HepG2 (cell line): ENCODE results near the gene PRM3. TPM values are rescaled to one million over a fixed set of nuclear protein-coding genes. Genes with fewer than 3 reads are reported as not detected.
A peak's percentile ranks its signal among the peaks of the same experiment; 100 is the strongest.

Experiments
- ELF1 ChIP-seq: sonication (generic); formaldehyde crosslinking; IDR thresholded peaks from 2 replicates; pipeline ENCODE4 v1.4.0; 2020; ENCODE audit warnings: missing genetic modification reagents
- GZF1 ChIP-seq: sonication (generic); formaldehyde crosslinking; IDR thresholded peaks from 2 replicates; pipeline ENCODE4 v1.5.1; 2020; ENCODE audit warnings: mild to moderate bottlenecking, missing genetic modification reagents
- HDAC1 ChIP-seq: sonication (generic); formaldehyde crosslinking; IDR thresholded peaks from 2 replicates; pipeline ENCODE4 v1.5.1; 2020; ENCODE audit warnings: mild to moderate bottlenecking, missing genetic modification reagents
- HNRNPLL ChIP-seq: fragments of 200-400 bp; formaldehyde crosslinking; IDR thresholded peaks from 2 replicates; pipeline ENCODE4 v1.6.1; 2017; ENCODE audit warnings: mild to moderate bottlenecking, low read depth, low read length; ENCODE audit not compliant: poor library complexity, severe bottlenecking
- KAT7 ChIP-seq: IDR thresholded peaks from 2 replicates; pipeline ENCODE4 v1.6.1; 2018; ENCODE audit warnings: borderline replicate concordance, missing compliant biosample characterization
- SSRP1 ChIP-seq: IDR thresholded peaks from 2 replicates; pipeline ENCODE4 v1.6.1; 2016; ENCODE audit warnings: control low read depth
- TCF7 ChIP-seq: sonication (generic); IDR thresholded peaks from 2 replicates; pipeline ENCODE4 v1.6.1; 2016; ENCODE audit warnings: antibody characterized with exemption, low read depth
- ZNF839 ChIP-seq: sonication (generic); formaldehyde crosslinking; IDR thresholded peaks from 2 replicates; pipeline ENCODE4 v1.4.0; 2020; ENCODE audit warnings: missing genetic modification reagents, mild to moderate bottlenecking, borderline replicate concordance
- polyA plus RNA-seq, 8 experiments: library from polyadenylated mRNA; depleted of rRNA in 3 of 8; stranded (reverse) in 7 of 8; unstranded in 1 of 8; fragments of >200 nt; fragmentation: Illumina TruSeq in 4 of 8; extraction: Trizol in 4 of 8; gene quantifications; 2 replicates each; pipeline versions ENCODE4 v1.2.1 to v1.2.3, GENCODE V29; 2011 to 2016; ENCODE audit warnings: low read depth in 4 of 8, missing spikeins in 1 of 8, mixed read lengths in 1 of 8; ENCODE audit not compliant: insufficient read depth in 1 of 8
- total RNA-seq, 5 experiments: library from RNA; depleted of rRNA; stranded (reverse); fragments of >200 nt; fragmentation: Illumina TruSeq; extraction: Trizol; gene quantifications; 2 replicates each; pipeline ENCODE4 v1.2.3, GENCODE V29; 2016; ENCODE audit warnings: low read depth in 1 of 5
- TF ChIP-seq, protein P1 (sequence below): sonication (generic); formaldehyde crosslinking; IDR thresholded peaks from 2 replicates; pipeline ENCODE4 v1.8.0; 2022; ENCODE audit warnings: missing genetic modification reagents, low read depth, mild to moderate bottlenecking, borderline replicate concordance
- TF ChIP-seq, protein P2 (sequence below): sonication (generic); formaldehyde crosslinking; IDR thresholded peaks from 2 replicates; pipeline ENCODE4 v1.8.1; 2023; ENCODE audit warnings: mild to moderate bottlenecking, inconsistent platforms, moderate library complexity, missing genetic modification reagents, borderline replicate concordance
- TF ChIP-seq, protein P3 (sequence below): sonication (generic); formaldehyde crosslinking; conservative IDR thresholded peaks from 2 replicates; pipeline ENCODE4 v1.4.0; 2020; ENCODE audit warnings: mild to moderate bottlenecking, missing genetic modification reagents, moderate library complexity
- TF ChIP-seq, protein P4 (sequence below): sonication (generic); formaldehyde crosslinking; IDR thresholded peaks from 2 replicates; pipeline ENCODE4 v1.4.0; 2020; ENCODE audit warnings: mild to moderate bottlenecking, missing genetic modification reagents
- TF ChIP-seq, protein P5 (sequence below): sonication (generic); formaldehyde crosslinking; IDR thresholded peaks from 2 replicates; pipeline ENCODE4 v1.4.0; 2020; ENCODE audit warnings: missing genetic modification reagents
- TF ChIP-seq, protein P6 (sequence below): sonication (generic); formaldehyde crosslinking; IDR thresholded peaks from 2 replicates; pipeline ENCODE4 v1.8.1; 2023; ENCODE audit warnings: mild to moderate bottlenecking, missing genetic modification reagents

The PRM3 gene
- total and polyA plus RNA-seq, 2 of the 13 experiments (the other 11 are each of a cell fraction or from before 2014, with no cell fraction given): not detected

DNA sequence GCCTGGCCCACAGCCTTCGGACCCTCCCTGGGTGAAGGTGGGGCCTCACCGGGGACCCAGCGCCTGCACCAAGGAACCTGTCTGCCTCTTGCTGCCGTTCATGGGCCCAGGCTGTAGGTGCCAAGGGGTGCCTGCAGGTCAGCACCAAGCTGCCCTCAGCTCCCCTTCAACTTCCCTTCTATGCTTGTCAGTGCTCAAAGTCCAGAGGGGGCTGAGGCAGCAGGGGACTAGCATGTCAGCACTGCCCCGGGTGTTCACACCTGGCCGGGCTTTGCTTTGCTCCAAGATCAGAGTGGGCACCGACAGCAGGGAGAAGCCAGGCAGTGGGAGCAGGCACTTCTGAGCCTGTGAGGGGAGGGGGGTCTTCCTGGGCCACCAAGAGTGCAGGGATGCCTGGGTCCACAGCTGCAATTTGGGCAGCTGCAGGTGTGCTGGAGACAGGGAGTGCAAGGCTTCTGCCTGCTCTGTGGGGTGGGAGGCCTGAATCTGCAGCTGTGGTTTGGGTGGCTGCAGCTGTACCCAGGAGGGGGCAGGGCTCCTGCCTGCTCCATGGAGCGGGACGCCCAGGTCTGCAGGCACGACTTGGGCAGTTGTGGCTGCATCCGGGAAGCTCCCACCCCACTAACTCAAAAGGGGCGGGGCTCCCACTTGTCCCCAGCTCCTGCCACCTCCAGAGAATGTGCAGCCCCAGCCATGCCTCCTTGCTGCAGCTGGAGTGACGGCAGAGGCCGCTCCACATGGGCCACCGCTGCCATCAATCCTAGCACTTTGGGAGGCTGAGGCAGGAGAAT lies 35.3 kb upstream of the PRM3 start (continued):
- TF ChIP-seq, protein P1, sequence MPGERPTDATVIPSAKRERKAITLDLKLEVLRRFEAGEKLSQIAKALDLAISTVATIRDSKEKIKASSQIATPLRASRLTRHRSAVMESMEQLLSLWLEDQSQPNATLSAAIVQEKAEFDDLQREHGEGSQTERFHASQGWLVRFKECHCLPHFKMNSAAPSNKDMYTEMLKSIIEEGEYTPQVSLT (CRISPR knock-in tag): no peak
- TF ChIP-seq GZF1: no peak
- TF ChIP-seq, protein P2, sequence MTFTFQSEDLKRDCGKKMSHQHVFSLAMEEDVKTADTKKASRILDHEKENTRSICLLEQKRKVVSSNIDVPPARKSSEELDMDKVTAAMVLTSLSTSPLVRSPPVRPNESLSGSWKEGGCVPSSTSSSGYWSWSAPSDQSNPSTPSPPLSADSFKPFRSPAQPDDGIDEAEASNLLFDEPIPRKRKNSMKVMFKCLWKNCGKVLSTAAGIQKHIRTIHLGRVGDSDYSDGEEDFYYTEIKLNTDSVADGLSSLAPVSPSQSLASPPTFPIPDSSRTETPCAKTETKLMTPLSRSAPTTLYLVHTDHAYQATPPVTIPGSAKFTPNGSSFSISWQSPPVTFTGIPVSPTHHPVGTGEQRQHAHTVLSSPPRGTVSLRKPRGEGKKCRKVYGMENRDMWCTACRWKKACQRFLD: 0 out of 2 replicates have a peak, but pooled peaks have one; percentile 18
- TF ChIP-seq HDAC1 (CRISPR knock-in tag): peak; percentile 91
- TF ChIP-seq, protein P3, sequence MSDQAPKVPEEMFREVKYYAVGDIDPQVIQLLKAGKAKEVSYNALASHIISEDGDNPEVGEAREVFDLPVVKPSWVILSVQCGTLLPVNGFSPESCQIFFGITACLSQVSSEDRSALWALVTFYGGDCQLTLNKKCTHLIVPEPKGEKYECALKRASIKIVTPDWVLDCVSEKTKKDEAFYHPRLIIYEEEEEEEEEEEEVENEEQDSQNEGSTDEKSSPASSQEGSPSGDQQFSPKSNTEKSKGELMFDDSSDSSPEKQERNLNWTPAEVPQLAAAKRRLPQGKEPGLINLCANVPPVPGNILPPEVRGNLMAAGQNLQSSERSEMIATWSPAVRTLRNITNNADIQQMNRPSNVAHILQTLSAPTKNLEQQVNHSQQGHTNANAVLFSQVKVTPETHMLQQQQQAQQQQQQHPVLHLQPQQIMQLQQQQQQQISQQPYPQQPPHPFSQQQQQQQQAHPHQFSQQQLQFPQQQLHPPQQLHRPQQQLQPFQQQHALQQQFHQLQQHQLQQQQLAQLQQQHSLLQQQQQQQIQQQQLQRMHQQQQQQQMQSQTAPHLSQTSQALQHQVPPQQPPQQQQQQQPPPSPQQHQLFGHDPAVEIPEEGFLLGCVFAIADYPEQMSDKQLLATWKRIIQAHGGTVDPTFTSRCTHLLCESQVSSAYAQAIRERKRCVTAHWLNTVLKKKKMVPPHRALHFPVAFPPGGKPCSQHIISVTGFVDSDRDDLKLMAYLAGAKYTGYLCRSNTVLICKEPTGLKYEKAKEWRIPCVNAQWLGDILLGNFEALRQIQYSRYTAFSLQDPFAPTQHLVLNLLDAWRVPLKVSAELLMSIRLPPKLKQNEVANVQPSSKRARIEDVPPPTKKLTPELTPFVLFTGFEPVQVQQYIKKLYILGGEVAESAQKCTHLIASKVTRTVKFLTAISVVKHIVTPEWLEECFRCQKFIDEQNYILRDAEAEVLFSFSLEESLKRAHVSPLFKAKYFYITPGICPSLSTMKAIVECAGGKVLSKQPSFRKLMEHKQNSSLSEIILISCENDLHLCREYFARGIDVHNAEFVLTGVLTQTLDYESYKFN: peak; percentile 85
- no peak; the same call in 1 of the 2 replicates for TF ChIP-seq ZNF839
- TF ChIP-seq, protein P4, sequence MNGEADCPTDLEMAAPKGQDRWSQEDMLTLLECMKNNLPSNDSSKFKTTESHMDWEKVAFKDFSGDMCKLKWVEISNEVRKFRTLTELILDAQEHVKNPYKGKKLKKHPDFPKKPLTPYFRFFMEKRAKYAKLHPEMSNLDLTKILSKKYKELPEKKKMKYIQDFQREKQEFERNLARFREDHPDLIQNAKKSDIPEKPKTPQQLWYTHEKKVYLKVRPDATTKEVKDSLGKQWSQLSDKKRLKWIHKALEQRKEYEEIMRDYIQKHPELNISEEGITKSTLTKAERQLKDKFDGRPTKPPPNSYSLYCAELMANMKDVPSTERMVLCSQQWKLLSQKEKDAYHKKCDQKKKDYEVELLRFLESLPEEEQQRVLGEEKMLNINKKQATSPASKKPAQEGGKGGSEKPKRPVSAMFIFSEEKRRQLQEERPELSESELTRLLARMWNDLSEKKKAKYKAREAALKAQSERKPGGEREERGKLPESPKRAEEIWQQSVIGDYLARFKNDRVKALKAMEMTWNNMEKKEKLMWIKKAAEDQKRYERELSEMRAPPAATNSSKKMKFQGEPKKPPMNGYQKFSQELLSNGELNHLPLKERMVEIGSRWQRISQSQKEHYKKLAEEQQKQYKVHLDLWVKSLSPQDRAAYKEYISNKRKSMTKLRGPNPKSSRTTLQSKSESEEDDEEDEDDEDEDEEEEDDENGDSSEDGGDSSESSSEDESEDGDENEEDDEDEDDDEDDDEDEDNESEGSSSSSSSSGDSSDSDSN: peak; percentile 80
- TF ChIP-seq, protein P5, sequence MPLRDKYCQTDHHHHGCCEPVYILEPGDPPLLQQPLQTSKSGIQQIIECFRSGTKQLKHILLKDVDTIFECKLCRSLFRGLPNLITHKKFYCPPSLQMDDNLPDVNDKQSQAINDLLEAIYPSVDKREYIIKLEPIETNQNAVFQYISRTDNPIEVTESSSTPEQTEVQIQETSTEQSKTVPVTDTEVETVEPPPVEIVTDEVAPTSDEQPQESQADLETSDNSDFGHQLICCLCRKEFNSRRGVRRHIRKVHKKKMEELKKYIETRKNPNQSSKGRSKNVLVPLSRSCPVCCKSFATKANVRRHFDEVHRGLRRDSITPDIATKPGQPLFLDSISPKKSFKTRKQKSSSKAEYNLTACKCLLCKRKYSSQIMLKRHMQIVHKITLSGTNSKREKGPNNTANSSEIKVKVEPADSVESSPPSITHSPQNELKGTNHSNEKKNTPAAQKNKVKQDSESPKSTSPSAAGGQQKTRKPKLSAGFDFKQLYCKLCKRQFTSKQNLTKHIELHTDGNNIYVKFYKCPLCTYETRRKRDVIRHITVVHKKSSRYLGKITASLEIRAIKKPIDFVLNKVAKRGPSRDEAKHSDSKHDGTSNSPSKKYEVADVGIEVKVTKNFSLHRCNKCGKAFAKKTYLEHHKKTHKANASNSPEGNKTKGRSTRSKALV (CRISPR knock-in tag): peak; percentile 58; the same call in 1 of the 2 replicates
- TF ChIP-seq SSRP1 (CRISPR knock-in tag): no peak
- TF ChIP-seq ELF1: 0 out of 2 replicates have a peak, but pooled peaks have one; percentile 34
- TF ChIP-seq, protein P6, sequence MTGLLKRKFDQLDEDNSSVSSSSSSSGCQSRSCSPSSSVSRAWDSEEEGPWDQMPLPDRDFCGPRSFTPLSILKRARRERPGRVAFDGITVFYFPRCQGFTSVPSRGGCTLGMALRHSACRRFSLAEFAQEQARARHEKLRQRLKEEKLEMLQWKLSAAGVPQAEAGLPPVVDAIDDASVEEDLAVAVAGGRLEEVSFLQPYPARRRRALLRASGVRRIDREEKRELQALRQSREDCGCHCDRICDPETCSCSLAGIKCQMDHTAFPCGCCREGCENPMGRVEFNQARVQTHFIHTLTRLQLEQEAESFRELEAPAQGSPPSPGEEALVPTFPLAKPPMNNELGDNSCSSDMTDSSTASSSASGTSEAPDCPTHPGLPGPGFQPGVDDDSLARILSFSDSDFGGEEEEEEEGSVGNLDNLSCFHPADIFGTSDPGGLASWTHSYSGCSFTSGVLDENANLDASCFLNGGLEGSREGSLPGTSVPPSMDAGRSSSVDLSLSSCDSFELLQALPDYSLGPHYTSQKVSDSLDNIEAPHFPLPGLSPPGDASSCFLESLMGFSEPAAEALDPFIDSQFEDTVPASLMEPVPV (CRISPR knock-in tag): 0 out of 2 replicates have a peak, but pooled peaks have one; percentile 31
- TF ChIP-seq TCF7: peak; percentile 79
- peak; percentile 52 for TF ChIP-seq HNRNPLL
- peak; percentile 79; the same call in 1 of the 2 replicates for TF ChIP-seq KAT7 (CRISPR knock-in tag)
